ENCODE measurements around the gene HMGXB3.
"Not testable (repeated sequence)": the region's sequence is repeated elsewhere in the genome, so short reads cannot be mapped to it uniquely, and the experiment has no call there.

DNA sequence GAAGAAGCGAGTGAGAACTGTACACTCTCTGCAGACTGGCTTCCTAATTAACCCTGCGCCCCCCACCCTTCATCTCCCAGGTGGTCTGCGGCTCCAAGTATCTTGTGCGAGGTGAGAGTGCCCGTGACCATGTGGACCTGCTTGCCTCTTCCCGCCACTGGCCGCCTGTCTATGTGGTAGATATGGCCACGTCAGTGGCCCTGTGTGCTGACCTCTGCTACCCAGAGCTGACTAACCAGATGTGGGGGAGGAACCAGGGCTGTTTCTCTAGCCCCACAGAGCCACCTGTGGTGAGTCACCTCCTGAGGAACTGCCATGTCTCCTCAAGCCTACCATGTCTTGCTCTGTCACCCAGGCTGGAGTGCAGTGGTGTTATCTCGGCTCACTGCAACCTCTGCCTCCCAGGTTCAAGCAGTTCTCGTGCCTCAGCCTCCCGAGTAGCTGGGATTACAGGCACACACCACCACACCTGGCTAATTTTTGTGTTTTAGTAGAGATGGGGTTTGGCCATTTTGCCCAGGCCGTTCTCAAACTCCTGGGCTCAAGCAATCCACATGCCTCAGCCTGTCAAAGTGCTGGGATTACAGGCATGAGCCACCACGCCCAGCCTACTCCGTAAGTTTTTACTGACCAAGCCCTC, 49.8 kb downstream of the HMGXB3 start:
- TF ChIP-seq CTCF (IDR thresholded peaks at IDR 0.05); POLR2A (IDR thresholded peaks at IDR 0.05; ENCODE audit: low read depth); POLR2AphosphoS5 (IDR thresholded peaks at IDR 0.05): not testable (repeated sequence)
